ENCODE results near the gene PNMA8A. TPM values are rescaled to one million over a fixed set of nuclear protein-coding genes. Genes with fewer than 3 reads are reported as not detected.

Gene PNMA8A
- total RNA-seq, 1 donor from 2014 or later = not detected

- ATAC-seq (ENCODE audit: low read depth) (no peak), DNase-seq (no peak)
- TF ChIP-seq, protein P1, sequence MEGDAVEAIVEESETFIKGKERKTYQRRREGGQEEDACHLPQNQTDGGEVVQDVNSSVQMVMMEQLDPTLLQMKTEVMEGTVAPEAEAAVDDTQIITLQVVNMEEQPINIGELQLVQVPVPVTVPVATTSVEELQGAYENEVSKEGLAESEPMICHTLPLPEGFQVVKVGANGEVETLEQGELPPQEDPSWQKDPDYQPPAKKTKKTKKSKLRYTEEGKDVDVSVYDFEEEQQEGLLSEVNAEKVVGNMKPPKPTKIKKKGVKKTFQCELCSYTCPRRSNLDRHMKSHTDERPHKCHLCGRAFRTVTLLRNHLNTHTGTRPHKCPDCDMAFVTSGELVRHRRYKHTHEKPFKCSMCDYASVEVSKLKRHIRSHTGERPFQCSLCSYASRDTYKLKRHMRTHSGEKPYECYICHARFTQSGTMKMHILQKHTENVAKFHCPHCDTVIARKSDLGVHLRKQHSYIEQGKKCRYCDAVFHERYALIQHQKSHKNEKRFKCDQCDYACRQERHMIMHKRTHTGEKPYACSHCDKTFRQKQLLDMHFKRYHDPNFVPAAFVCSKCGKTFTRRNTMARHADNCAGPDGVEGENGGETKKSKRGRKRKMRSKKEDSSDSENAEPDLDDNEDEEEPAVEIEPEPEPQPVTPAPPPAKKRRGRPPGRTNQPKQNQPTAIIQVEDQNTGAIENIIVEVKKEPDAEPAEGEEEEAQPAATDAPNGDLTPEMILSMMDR (IDR thresholded peaks at IDR 0.05) = no peak
- Mint-ChIP-seq H3K27me3 (peaks cover 77% of the 10 kb centered on the region), H3K36me3 (ENCODE audit: low read depth) (no peaks in the 10 kb centered on the region), H3K27ac (no peak overlapping the region), H3K4me1 (peaks cover 24% of the 10 kb centered on the region), H3K9me3 (no peaks in the 10 kb centered on the region), H3K4me3 (no peak overlapping the region)
- ChIA-PET POLR2A (no interaction called here), CTCF (interaction anchor here (0.8 to 1.7 kb wide), 7 partner anchors 27 to 206 kb away, joined by 3 to 13 read pairs (median 4); no protein-coding TSS in a partner anchor)
- intact Hi-C loops (cut with micrococcal nuclease) = loop anchor here (1.0 kb wide), 2 partner anchors 85 to 92 kb away; no protein-coding TSS in a partner anchor
These were observed 15.9 kb upstream of the PNMA8A start for GRCh38 chr19:46487178-46487801.

DNA sequence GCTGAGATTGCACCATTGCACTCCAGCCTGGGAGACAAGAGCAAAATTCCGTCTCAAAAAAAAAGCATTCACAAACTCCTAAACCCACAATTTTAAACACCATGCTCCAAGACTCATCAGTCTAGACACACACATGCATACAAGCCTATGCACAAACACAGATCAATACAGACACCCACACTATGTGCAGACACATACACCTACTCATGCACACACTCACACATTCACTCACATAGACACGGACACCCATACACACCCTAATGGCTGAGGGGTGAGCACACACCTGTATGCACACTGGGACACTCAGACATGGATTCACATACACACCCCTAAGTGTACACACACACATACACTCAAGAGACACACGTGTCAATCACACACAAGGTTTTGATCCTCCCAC is 15.0 kb upstream of the PNMA8A start:
- Mint-ChIP-seq H3K9me3 (no peaks in the 10 kb centered on the region), H3K27me3 (peaks cover 72% of the 10 kb centered on the region), H3K36me3 (ENCODE audit: low read depth) (no peaks in the 10 kb centered on the region), H3K27ac (no peak overlapping the region), H3K4me1 (peaks cover 22% of the 10 kb centered on the region), H3K4me3 (no peak overlapping the region)
- CTCF ChIA-PET = interaction anchor here (0.8 kb wide), 1 partner anchor 206 kb away, joined by 4 read pairs; no protein-coding TSS in a partner anchor
- no peak for DNase-seq
- POLR2A ChIA-PET = no interaction called here
- no peak for ATAC-seq (ENCODE audit: low read depth)
- intact Hi-C loops (cut with micrococcal nuclease) = no loop called here
- TF ChIP-seq, protein P1 (IDR thresholded peaks at IDR 0.05) = no peak

DNA sequence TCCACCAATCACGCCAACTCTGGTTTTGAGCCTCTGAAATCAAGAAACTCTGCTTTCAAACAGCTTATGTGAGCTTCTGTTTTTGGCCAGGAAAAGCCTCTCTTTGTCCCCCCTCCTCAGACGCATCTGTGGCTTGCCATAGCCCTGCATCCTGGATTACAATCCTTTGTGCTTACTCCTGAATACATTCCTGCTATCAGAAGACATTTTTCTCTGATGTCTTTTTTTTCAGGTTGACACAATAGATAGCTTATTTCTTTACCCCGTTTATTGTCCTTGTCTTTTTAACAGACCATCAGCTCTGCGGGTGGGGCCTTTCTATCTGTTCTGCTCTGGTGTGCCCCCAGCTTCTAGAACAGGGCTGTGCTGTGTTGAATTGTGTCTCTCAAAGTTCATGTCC is 13.3 kb upstream of the PNMA8A start:
- Mint-ChIP-seq H3K27ac (no peak overlapping the region), H3K27me3 (peaks cover 65% of the 10 kb centered on the region), H3K9me3 (no peaks in the 10 kb centered on the region), H3K4me3 (no peak overlapping the region), H3K4me1 (peaks cover 13% of the 10 kb centered on the region), H3K36me3 (ENCODE audit: low read depth) (no peaks in the 10 kb centered on the region)
- CTCF ChIA-PET = interaction anchor here (1.8 kb wide), 1 partner anchor 204 kb away, joined by 9 read pairs; no protein-coding TSS in a partner anchor
- no peak for ATAC-seq (ENCODE audit: low read depth)
- POLR2A ChIA-PET = no interaction called here
- intact Hi-C loops (cut with micrococcal nuclease) = no loop called here
- no peak for DNase-seq
- TF ChIP-seq, protein P1 (IDR thresholded peaks at IDR 0.05) = no peak

DNA sequence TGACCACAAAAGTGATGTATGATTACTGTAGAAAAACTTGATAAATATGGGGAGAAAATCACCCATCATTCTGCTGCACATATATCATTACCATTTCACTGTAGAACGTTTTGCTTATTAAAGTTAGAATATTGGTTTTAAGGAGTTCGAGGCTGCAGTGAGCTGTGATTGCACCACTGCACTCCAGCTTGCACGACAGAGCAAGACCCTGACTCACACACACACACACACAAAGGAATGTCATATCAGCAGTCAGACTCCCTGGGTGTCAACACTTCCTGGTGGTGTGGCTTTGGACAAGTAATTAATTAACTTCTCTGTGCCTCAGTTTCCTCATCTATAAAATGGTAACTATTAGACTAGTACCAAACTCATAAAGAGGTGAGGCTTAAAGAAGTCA is 11.3 kb upstream of the PNMA8A start:
- intact Hi-C loops (cut with micrococcal nuclease) = no loop called here
- POLR2A ChIA-PET = no interaction called here
- Mint-ChIP-seq H3K36me3 (ENCODE audit: low read depth) (no peaks in the 10 kb centered on the region), H3K27ac (no peak overlapping the region), H3K27me3 (peaks cover 53% of the 10 kb centered on the region), H3K4me3 (no peak overlapping the region), H3K9me3 (no peaks in the 10 kb centered on the region), H3K4me1 (no peaks in the 10 kb centered on the region)
- ATAC-seq (ENCODE audit: low read depth) (no peak), DNase-seq (no peak)
- TF ChIP-seq, protein P1 (IDR thresholded peaks at IDR 0.05) = no peak
- CTCF ChIA-PET = no interaction called here

- TF ChIP-seq, protein P1 (IDR thresholded peaks at IDR 0.05) = no peak
- H3K9me3 Mint-ChIP-seq = no peaks in the 10 kb centered on the region
- H3K36me3 Mint-ChIP-seq (ENCODE audit: low read depth) = no peaks in the 10 kb centered on the region
- DNase-seq (no peak), ATAC-seq (ENCODE audit: low read depth) (no peak)
- ChIA-PET CTCF (interaction anchor here (0.6 kb wide), 1 partner anchor 910 kb away, joined by 6 read pairs; no protein-coding TSS in a partner anchor), POLR2A (no interaction called here)
- no peak overlapping the region for H3K27ac Mint-ChIP-seq
- peaks cover 48% of the 10 kb centered on the region for H3K27me3 Mint-ChIP-seq
- no peaks in the 10 kb centered on the region for H3K4me1 Mint-ChIP-seq
- intact Hi-C loops (cut with micrococcal nuclease) = no loop called here
- H3K4me3 Mint-ChIP-seq = no peak overlapping the region
These were observed 10.6 kb upstream of the PNMA8A start for GRCh38 chr19:46481947-46482346.

All from activated B cell treated with CpG ODN at 0.5 μM for 24 hours (primary cell).